Measurements from ENCODE around the gene URI1. TPM values are rescaled to one million over a fixed set of nuclear protein-coding genes. Genes with fewer than 3 reads are reported as not detected.

Gene URI1
- total RNA-seq, 4 donors from 2014 or later, result 19.3 to 68.3 (median 43.6) TPM

GRCh38 chr19:30023330-30023729 lies 81.3 kb downstream of the URI1 start:
- Histone ChIP-seq H3K36me3 (peaks cover 0 to 20% (median 0%) of the 10 kb centered on the region in 3 donors), H3K27me3 (no peaks in the 10 kb centered on the region), H3K27ac (no peak overlapping the region), H3K4me1 (no peaks in the 10 kb centered on the region), H3K4me3 (no peak overlapping the region), H3K9me3 (no peaks in the 10 kb centered on the region)
- TF ChIP-seq CTCF (IDR thresholded peaks at IDR 0.05) (no peak), POLR2A (IDR thresholded peaks at IDR 0.05) (no peak)
- intact Hi-C loops (cut with DNase I), result no loop called here
- DNase-seq, result no peak

- H3K36me3 ChIP-seq, result peaks cover 0 to 16% (median 0%) of the 10 kb centered on the region in 3 donors
- intact Hi-C loops (cut with DNase I), result no loop called here
- no peak overlapping the region for H3K27ac ChIP-seq
- H3K4me1 ChIP-seq, result no peaks in the 10 kb centered on the region
- no peaks in the 10 kb centered on the region for H3K9me3 ChIP-seq
- DNase-seq, result no peak
- TF ChIP-seq CTCF (IDR thresholded peaks at IDR 0.05), result no peak
- no peak for TF ChIP-seq POLR2A (IDR thresholded peaks at IDR 0.05)
- H3K4me3 ChIP-seq, result no peak overlapping the region
- H3K27me3 ChIP-seq, result no peaks in the 10 kb centered on the region
Measured at GRCh38 chr19:30024091-30024490, 82.1 kb downstream of the URI1 start.

- WGBS, 2 donors, result 95% methylated on average over 1 of the region's 1 CpG
- H3K4me1 ChIP-seq, result no peaks in the 10 kb centered on the region
- intact Hi-C loops (cut with DNase I), result no loop called here
Measured at GRCh38 chr19:30026933-30027332, 84.9 kb downstream of the URI1 start.

GRCh38 chr19:30028118-30028991 lies 86.3 kb downstream of the URI1 start:
- Histone ChIP-seq H3K4me3 (no peak overlapping the region), H3K27me3 (no peaks in the 10 kb centered on the region), H3K4me1 (no peaks in the 10 kb centered on the region), H3K27ac (no peak overlapping the region), H3K9me3 (no peaks in the 10 kb centered on the region), H3K36me3 (peaks cover 0 to 12% (median 0%) of the 10 kb centered on the region in 3 donors)
- no peak for TF ChIP-seq CTCF (IDR thresholded peaks at IDR 0.05)
- no peak for TF ChIP-seq POLR2A (IDR thresholded peaks at IDR 0.05)
- no peak for DNase-seq
- intact Hi-C loops (cut with DNase I), result no loop called here
- 90 to 97% methylated on average over 2 of the region's 2 CpGs for WGBS, 2 donors

More at GRCh38 chr19:30026933-30027332, 84.9 kb downstream of the URI1 start:
- Histone ChIP-seq H3K4me3 (no peak overlapping the region), H3K36me3 (peaks cover 0 to 12% (median 0%) of the 10 kb centered on the region in 3 donors), H3K9me3 (no peaks in the 10 kb centered on the region), H3K27me3 (no peaks in the 10 kb centered on the region), H3K27ac (no peak overlapping the region)
- TF ChIP-seq POLR2A (IDR thresholded peaks at IDR 0.05), result no peak
- TF ChIP-seq CTCF (IDR thresholded peaks at IDR 0.05), result no peak
- DNase-seq, result no peak

GRCh38 chr19:30028992-30029343 lies 86.9 kb downstream of the URI1 start:
- Histone ChIP-seq H3K4me3 (no peak overlapping the region), H3K4me1 (no peaks in the 10 kb centered on the region), H3K27me3 (no peaks in the 10 kb centered on the region), H3K36me3 (peaks cover 0 to 12% (median 0%) of the 10 kb centered on the region in 3 donors), H3K27ac (no peak overlapping the region), H3K9me3 (no peaks in the 10 kb centered on the region)
- intact Hi-C loops (cut with DNase I), result no loop called here
- DNase-seq, result no peak
- TF ChIP-seq CTCF (IDR thresholded peaks at IDR 0.05), result no peak
- no peak for TF ChIP-seq POLR2A (IDR thresholded peaks at IDR 0.05)
- WGBS, 2 donors, result 85 to 92% methylated on average over 1 of the region's 1 CpG
